Measurements from ENCODE around the gene OR5C1.
"Not testable (repeated sequence)": the region's sequence is repeated elsewhere in the genome, so short reads cannot be mapped to it uniquely, and the experiment has no call there.

The OR5C1 gene

GRCh38 chr9:122786338-122786737 is 2.4 kb upstream of the OR5C1 start:
- Histone ChIP-seq H3K4me1 (ENCODE audit: control insufficient read depth in 1 of 2, insufficient read depth in 2 of 2, low read length in 2 of 2) (no peaks in the 10 kb centered on the region), H3K27ac (ENCODE audit: low read depth, low read length) (no peak overlapping the region), H3K9ac (ENCODE audit: low read depth in 1 of 2, low read length in 2 of 2) (no peak overlapping the region), H3K9me3 (ENCODE audit: control insufficient read depth in 1 of 2, low read length in 2 of 2) (no peaks in the 10 kb centered on the region), H3K27me3 (ENCODE audit: control insufficient read depth in 1 of 2, insufficient read depth in 2 of 2, low read length in 2 of 2) (no peaks in the 10 kb centered on the region), H3K4me3 (ENCODE audit: low read depth in 1 of 2, low read length in 2 of 2) (no peak overlapping the region), H3K36me3 (ENCODE audit: control insufficient read depth in 1 of 2, insufficient read depth in 2 of 2, low read length in 2 of 2) (no peaks in the 10 kb centered on the region)

DNA sequence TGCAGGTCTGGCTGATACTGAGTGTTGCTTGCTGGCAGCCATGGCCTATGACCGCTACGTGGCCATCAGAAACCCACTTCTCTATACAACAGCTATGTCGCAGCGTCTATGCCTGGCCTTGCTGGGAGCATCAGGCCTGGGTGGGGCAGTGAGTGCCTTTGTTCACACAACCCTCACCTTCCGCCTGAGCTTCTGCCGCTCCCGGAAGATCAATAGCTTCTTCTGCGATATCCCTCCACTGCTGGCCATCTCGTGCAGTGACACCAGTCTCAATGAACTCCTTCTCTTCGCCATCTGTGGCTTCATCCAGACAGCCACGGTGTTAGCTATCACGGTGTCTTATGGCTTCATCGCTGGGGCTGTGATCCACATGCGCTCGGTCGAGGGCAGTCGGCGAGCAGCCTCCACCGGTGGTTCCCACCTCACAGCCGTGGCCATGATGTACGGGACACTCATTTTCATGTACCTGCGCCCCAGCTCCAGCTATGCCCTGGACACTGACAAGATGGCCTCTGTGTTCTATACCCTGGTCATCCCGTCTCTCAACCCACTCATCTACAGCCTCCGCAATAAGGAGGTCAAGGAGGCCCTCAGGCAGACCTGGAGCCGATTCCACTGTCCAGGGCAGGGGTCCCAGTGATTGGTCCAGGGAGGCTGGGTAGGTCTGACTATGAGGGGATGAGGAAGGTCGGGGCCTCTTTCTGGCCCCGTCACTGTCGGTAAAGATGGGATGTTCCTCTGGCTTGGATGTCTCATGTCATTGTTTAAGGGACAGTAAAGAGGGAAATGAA is 718 bp downstream of the OR5C1 start:
- Histone ChIP-seq H3K27ac (ENCODE audit: low read depth, low read length) (no peak overlapping the region), H3K4me3 (ENCODE audit: low read depth in 1 of 2, low read length in 2 of 2) (no peak overlapping the region)

GRCh38 chr9:122791872-122792669 is 3.3 kb downstream of the OR5C1 start:
- H3K27ac ChIP-seq (ENCODE audit: low read depth, low read length): no peak overlapping the region
- H3K9ac ChIP-seq (ENCODE audit: low read depth in 1 of 2, low read length in 2 of 2): no peak overlapping the region
- no peaks in the 10 kb centered on the region for H3K27me3 ChIP-seq (ENCODE audit: control insufficient read depth in 1 of 2, insufficient read depth in 2 of 2, low read length in 2 of 2)
- H3K9me3 ChIP-seq (ENCODE audit: control insufficient read depth in 1 of 2, low read length in 2 of 2): no peaks in the 10 kb centered on the region
- no peak overlapping the region for H3K4me3 ChIP-seq (ENCODE audit: low read depth in 1 of 2, low read length in 2 of 2)
- H3K36me3 ChIP-seq (ENCODE audit: control insufficient read depth in 1 of 2, insufficient read depth in 2 of 2, low read length in 2 of 2): no peaks in the 10 kb centered on the region
- H3K4me1 ChIP-seq (ENCODE audit: control insufficient read depth in 1 of 2, insufficient read depth in 2 of 2, low read length in 2 of 2): no peaks in the 10 kb centered on the region

More for the DNA sequence above, 718 bp downstream of the OR5C1 start:
- H3K9me3 ChIP-seq (ENCODE audit: control insufficient read depth in 1 of 2, low read length in 2 of 2): no peaks in the 10 kb centered on the region
- H3K9ac ChIP-seq (ENCODE audit: low read depth in 1 of 2, low read length in 2 of 2): no peak overlapping the region
- no peaks in the 10 kb centered on the region for H3K36me3 ChIP-seq (ENCODE audit: control insufficient read depth in 1 of 2, insufficient read depth in 2 of 2, low read length in 2 of 2)
- H3K27me3 ChIP-seq (ENCODE audit: control insufficient read depth in 1 of 2, insufficient read depth in 2 of 2, low read length in 2 of 2): no peaks in the 10 kb centered on the region
- H3K4me1 ChIP-seq (ENCODE audit: control insufficient read depth in 1 of 2, insufficient read depth in 2 of 2, low read length in 2 of 2): no peaks in the 10 kb centered on the region

- no peak overlapping the region for H3K4me3 ChIP-seq (ENCODE audit: low read depth in 1 of 2, low read length in 2 of 2)
- H3K27me3 ChIP-seq (ENCODE audit: control insufficient read depth in 1 of 2, insufficient read depth in 2 of 2, low read length in 2 of 2): no peaks in the 10 kb centered on the region
- H3K27ac ChIP-seq (ENCODE audit: low read depth, low read length): no peak overlapping the region
- no peaks in the 10 kb centered on the region for H3K9me3 ChIP-seq (ENCODE audit: control insufficient read depth in 1 of 2, low read length in 2 of 2)
- no peaks in the 10 kb centered on the region for H3K4me1 ChIP-seq (ENCODE audit: control insufficient read depth in 1 of 2, insufficient read depth in 2 of 2, low read length in 2 of 2)
- H3K9ac ChIP-seq (ENCODE audit: low read depth in 1 of 2, low read length in 2 of 2): no peak overlapping the region
- H3K36me3 ChIP-seq (ENCODE audit: control insufficient read depth in 1 of 2, insufficient read depth in 2 of 2, low read length in 2 of 2): no peaks in the 10 kb centered on the region
These were observed 8.8 kb downstream of the OR5C1 start for GRCh38 chr9:122797316-122798063.

- Histone ChIP-seq H3K27me3 (ENCODE audit: control insufficient read depth in 1 of 2, insufficient read depth in 2 of 2, low read length in 2 of 2) (no peaks in the 10 kb centered on the region), H3K36me3 (ENCODE audit: control insufficient read depth in 1 of 2, insufficient read depth in 2 of 2, low read length in 2 of 2) (no peaks in the 10 kb centered on the region), H3K9ac (ENCODE audit: low read depth in 1 of 2, low read length in 2 of 2) (no peak within 1 kb of the TSS), H3K4me3 (ENCODE audit: low read depth in 1 of 2, low read length in 2 of 2) (no peak within 1 kb of the TSS), H3K27ac (ENCODE audit: low read depth, low read length) (no peak within 1 kb of the TSS), H3K9me3 (ENCODE audit: control insufficient read depth in 1 of 2, low read length in 2 of 2) (no peaks in the 10 kb centered on the region), H3K4me1 (ENCODE audit: control insufficient read depth in 1 of 2, insufficient read depth in 2 of 2, low read length in 2 of 2) (no peaks in the 10 kb centered on the region)
These were observed 11.6 kb downstream of the OR5C1 start, which contains the start of gene OR1K1 for GRCh38 chr9:122800066-122801060. TSS of gene OR1K1 (plus strand) at chr9:122800123. CDS start at chr9:122800123, 0 bp downstream.

DNA sequence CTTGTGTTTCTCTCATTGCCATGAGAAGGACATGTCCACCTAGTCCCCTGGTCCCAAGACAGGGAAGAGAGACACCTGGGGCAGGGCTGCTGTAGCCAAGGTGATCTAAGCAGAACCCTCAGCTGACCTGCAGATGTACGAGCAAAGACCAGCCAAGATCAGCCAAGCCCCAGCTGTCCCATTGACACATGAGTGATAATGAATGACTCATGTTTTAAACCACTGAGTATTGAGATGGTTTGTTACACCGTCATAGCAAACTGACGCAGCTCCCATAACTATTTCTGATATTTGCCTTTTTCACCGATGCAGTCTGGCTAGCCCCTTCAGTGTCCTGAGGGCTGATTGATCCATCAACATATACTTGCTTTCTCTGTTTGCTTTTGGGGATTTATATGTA is 17.9 kb downstream of the OR5C1 start:
- H3K27ac ChIP-seq (ENCODE audit: low read depth, low read length): no peak overlapping the region
- no peaks in the 10 kb centered on the region for H3K36me3 ChIP-seq (ENCODE audit: control insufficient read depth in 1 of 2, insufficient read depth in 2 of 2, low read length in 2 of 2)
- no peak overlapping the region for H3K9ac ChIP-seq (ENCODE audit: low read depth in 1 of 2, low read length in 2 of 2)
- H3K4me1 ChIP-seq (ENCODE audit: control insufficient read depth in 1 of 2, insufficient read depth in 2 of 2, low read length in 2 of 2): peaks cover 3 to 6% of the 10 kb centered on the region in 2 donors
- no peaks in the 10 kb centered on the region for H3K9me3 ChIP-seq (ENCODE audit: control insufficient read depth in 1 of 2, low read length in 2 of 2)
- H3K27me3 ChIP-seq (ENCODE audit: control insufficient read depth in 1 of 2, insufficient read depth in 2 of 2, low read length in 2 of 2): no peaks in the 10 kb centered on the region
- H3K4me3 ChIP-seq (ENCODE audit: low read depth in 1 of 2, low read length in 2 of 2): no peak overlapping the region

DNA sequence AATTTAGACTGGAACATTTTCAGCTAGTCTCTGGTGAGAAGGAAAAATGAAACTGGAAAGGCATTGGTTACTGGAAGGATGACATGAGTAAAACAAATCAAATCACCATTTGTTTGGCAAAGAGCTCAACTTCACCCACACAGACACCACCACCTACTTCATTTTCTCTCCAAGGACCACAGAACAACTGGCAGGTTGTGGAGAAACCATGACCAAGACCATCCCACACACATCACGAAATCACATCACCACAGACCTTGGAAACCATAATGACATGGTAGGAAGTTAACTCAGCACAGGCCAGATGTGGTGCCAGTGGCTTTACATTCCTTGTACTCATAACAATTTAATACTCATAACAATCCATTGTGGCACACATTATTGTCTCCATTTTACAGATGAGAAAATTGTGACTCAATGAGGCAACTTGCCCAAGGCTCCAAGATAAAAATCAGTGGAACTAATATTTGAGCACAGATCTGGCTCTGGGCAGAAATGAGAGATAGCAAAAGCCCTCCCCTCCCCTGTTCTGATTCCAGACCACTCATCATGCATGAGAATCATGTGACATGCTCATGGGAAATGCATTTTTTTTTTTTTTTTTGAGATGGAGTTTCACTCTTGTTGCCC is 18.7 kb downstream of the OR5C1 start:
- Histone ChIP-seq H3K9ac (ENCODE audit: low read depth in 1 of 2, low read length in 2 of 2) (no peak overlapping the region), H3K27me3 (ENCODE audit: control insufficient read depth in 1 of 2, insufficient read depth in 2 of 2, low read length in 2 of 2) (no peaks in the 10 kb centered on the region), H3K9me3 (ENCODE audit: control insufficient read depth in 1 of 2, low read length in 2 of 2) (no peaks in the 10 kb centered on the region), H3K36me3 (ENCODE audit: control insufficient read depth in 1 of 2, insufficient read depth in 2 of 2, low read length in 2 of 2) (no peaks in the 10 kb centered on the region), H3K4me1 (ENCODE audit: control insufficient read depth in 1 of 2, insufficient read depth in 2 of 2, low read length in 2 of 2) (peaks cover 3 to 6% of the 10 kb centered on the region in 2 donors), H3K27ac (ENCODE audit: low read depth, low read length) (no peak overlapping the region), H3K4me3 (ENCODE audit: low read depth in 1 of 2, low read length in 2 of 2) (no peak overlapping the region)

- Histone ChIP-seq H3K27ac (ENCODE audit: low read depth, low read length) (no peak overlapping the region), H3K4me3 (ENCODE audit: low read depth in 1 of 2, low read length in 2 of 2) (no peak overlapping the region), H3K9ac (ENCODE audit: low read depth in 1 of 2, low read length in 2 of 2) (no peak overlapping the region)
These were observed 19.4 kb downstream of the OR5C1 start for GRCh38 chr9:122808141-122808540.

GRCh38 chr9:122809261-122809660 is 20.5 kb downstream of the OR5C1 start:
- not testable (repeated sequence) for H3K4me1 ChIP-seq (ENCODE audit: control insufficient read depth in 1 of 2, insufficient read depth in 2 of 2, low read length in 2 of 2); H3K9me3 ChIP-seq (ENCODE audit: control insufficient read depth in 1 of 2, low read length in 2 of 2); H3K27ac ChIP-seq (ENCODE audit: low read depth, low read length); H3K27me3 ChIP-seq (ENCODE audit: control insufficient read depth in 1 of 2, insufficient read depth in 2 of 2, low read length in 2 of 2); H3K36me3 ChIP-seq (ENCODE audit: control insufficient read depth in 1 of 2, insufficient read depth in 2 of 2, low read length in 2 of 2); H3K9ac ChIP-seq (ENCODE audit: low read depth in 1 of 2, low read length in 2 of 2); H3K4me3 ChIP-seq (ENCODE audit: low read depth in 1 of 2, low read length in 2 of 2)

More at GRCh38 chr9:122808141-122808540, 19.4 kb downstream of the OR5C1 start:
- Histone ChIP-seq H3K9me3 (ENCODE audit: control insufficient read depth in 1 of 2, low read length in 2 of 2) (no peaks in the 10 kb centered on the region), H3K4me1 (ENCODE audit: control insufficient read depth in 1 of 2, insufficient read depth in 2 of 2, low read length in 2 of 2) (peaks cover 3 to 6% of the 10 kb centered on the region in 2 donors), H3K36me3 (ENCODE audit: control insufficient read depth in 1 of 2, insufficient read depth in 2 of 2, low read length in 2 of 2) (no peaks in the 10 kb centered on the region), H3K27me3 (ENCODE audit: control insufficient read depth in 1 of 2, insufficient read depth in 2 of 2, low read length in 2 of 2) (no peaks in the 10 kb centered on the region)
